Measurements from ENCODE around the gene KRTAP4-5. TPM values are rescaled to one million over a fixed set of nuclear protein-coding genes. Genes with fewer than 3 reads are reported as not detected.

Gene KRTAP4-5
- total RNA-seq, 1 donor from 2014 or later = not detected

- H3K27me3 ChIP-seq = peaks cover 6% of the 10 kb centered on the region
- ATAC-seq = no peak
- TF ChIP-seq CTCF (IDR thresholded peaks at IDR 0.05) = no peak
- intact Hi-C loops (cut with DNase I) = no loop called here
- H3K36me3 ChIP-seq = no peaks in the 10 kb centered on the region
- no peak for DNase-seq
- no peaks in the 10 kb centered on the region for H3K9me3 ChIP-seq
- no peak within 1 kb of the TSS for H3K27ac ChIP-seq
- no peak within 1 kb of the TSS for H3K4me3 ChIP-seq
- no peaks in the 10 kb centered on the region for H3K4me1 ChIP-seq
These were observed 34.9 kb upstream of the KRTAP4-5 start, which contains the start of gene KRTAP4-1 for GRCh38 chr17:41184480-41184961. KRTAP4-1 (minus strand) TSS chr17:41184911; CDS start chr17:41184854, 57 bp downstream.

GRCh38 chr17:41178843-41179616, 29.4 kb upstream of the KRTAP4-5 start:
- H3K4me1 ChIP-seq = no peaks in the 10 kb centered on the region
- H3K36me3 ChIP-seq = no peaks in the 10 kb centered on the region
- no peaks in the 10 kb centered on the region for H3K9me3 ChIP-seq
- no peak for TF ChIP-seq CTCF (IDR thresholded peaks at IDR 0.05)
- intact Hi-C loops (cut with DNase I) = no loop called here
- no peak for ATAC-seq
- no peak overlapping the region for H3K4me3 ChIP-seq
- no peak for DNase-seq
- H3K27me3 ChIP-seq = no peaks in the 10 kb centered on the region
- H3K27ac ChIP-seq = no peak overlapping the region

- no peak overlapping the region for H3K4me3 ChIP-seq
- intact Hi-C loops (cut with DNase I) = no loop called here
- no peaks in the 10 kb centered on the region for H3K27me3 ChIP-seq
- H3K36me3 ChIP-seq = no peaks in the 10 kb centered on the region
- H3K9me3 ChIP-seq = no peaks in the 10 kb centered on the region
- no peak for ATAC-seq
- no peak overlapping the region for H3K27ac ChIP-seq
- no peaks in the 10 kb centered on the region for H3K4me1 ChIP-seq
- DNase-seq = no peak
- no peak for TF ChIP-seq CTCF (IDR thresholded peaks at IDR 0.05)
These were observed 28.7 kb upstream of the KRTAP4-5 start for GRCh38 chr17:41178341-41178740.

GRCh38 chr17:41177727-41178271, 28.2 kb upstream of the KRTAP4-5 start, which contains the start of gene KRTAP4-2:
KRTAP4-2 (minus strand) TSS chr17:41178221; CDS start chr17:41178164, 57 bp downstream.
- H3K4me3 ChIP-seq = no peak within 1 kb of the TSS
- H3K4me1 ChIP-seq = no peaks in the 10 kb centered on the region
- no peak for TF ChIP-seq CTCF (IDR thresholded peaks at IDR 0.05)
- H3K36me3 ChIP-seq = no peaks in the 10 kb centered on the region
- no peaks in the 10 kb centered on the region for H3K9me3 ChIP-seq
- intact Hi-C loops (cut with DNase I) = no loop called here
- H3K27ac ChIP-seq = no peak within 1 kb of the TSS
- no peaks in the 10 kb centered on the region for H3K27me3 ChIP-seq
- DNase-seq (no peak), ATAC-seq (no peak)

- no peak for ATAC-seq
- intact Hi-C loops (cut with DNase I) = no loop called here
- H3K4me1 ChIP-seq = no peaks in the 10 kb centered on the region
- no peak for DNase-seq
- no peaks in the 10 kb centered on the region for H3K9me3 ChIP-seq
- TF ChIP-seq CTCF (IDR thresholded peaks at IDR 0.05) = no peak
- no peaks in the 10 kb centered on the region for H3K36me3 ChIP-seq
- H3K27ac ChIP-seq = no peak overlapping the region
- H3K4me3 ChIP-seq = no peak overlapping the region
- no peaks in the 10 kb centered on the region for H3K27me3 ChIP-seq
These were observed 27.2 kb upstream of the KRTAP4-5 start for GRCh38 chr17:41176744-41177387.

Measured in upper lobe of right lung (tissue), 1 donor.